HCT116 (cell line): Measurements from ENCODE around the gene QSOX1. TPM values are rescaled to one million over a fixed set of nuclear protein-coding genes. Genes with fewer than 3 reads are reported as not detected.

Experiments used
- ATAC-seq: fragments of 200-7000 bp; cut with Tn5 transposase; 2 replicates; pipeline ENCODE4 v1.9.1; 2020; ENCODE audit warnings: mild to moderate bottlenecking, moderate library complexity
- BruUV-seq: library from RNA; stranded (reverse); fragments of 400-500 nt; replicated peaks from 2 replicates; lab custom pipeline; 2021; lab: Mats Ljungman, UMichigan
- CTCF ChIA-PET: fragments of 300-600 bp; sonication (Branson Sonifier 250); formaldehyde crosslinking; loops from one replicate; lab custom pipeline; 2021; ENCODE audit warnings: antibody characterized with exemption; lab: Charles Lee
- POLR2A ChIA-PET: fragments of 300-600, 350-600 bp; sonication (Branson Sonifier 250); formaldehyde crosslinking; loops from one replicate; lab custom pipeline; 2021; ENCODE audit warnings: antibody characterized with exemption; lab: Charles Lee
- RAD21 ChIA-PET, 2 experiments: fragments of 300-600 bp; sonication (Branson Sonifier 250); formaldehyde crosslinking; loops; one replicate each; lab custom pipeline; 2023; ENCODE audit warnings: low total read pairs in 2 of 2; ENCODE audit not compliant: uncharacterized antibody in 2 of 2, unreplicated experiment in 2 of 2, low non-redundant PET in 1 of 2; lab: Charles Lee
- DNase-seq: peaks from one replicate; pipeline ENCODE4 v3.0.0-alpha.2; 2010; ENCODE audit warnings: low read depth, low spot score
- H2AFZ ChIP-seq: fragments of 200-600 bp; shearing (Covaris generic), sonication (generic); 2 replicates; pipeline ENCODE4 v1.6.1; 2017; ENCODE audit warnings: low read depth, mixed run types, mixed read lengths, antibody characterized with exemption, low read length; ENCODE audit not compliant: poor library complexity, severe bottlenecking
- H3K27ac ChIP-seq: 2 replicates; pipeline ENCODE4 v1.5.1; 2012; ENCODE audit warnings: low read depth, low read length
- H3K27me3 ChIP-seq: fragments of 200-600 bp; sonication (generic); 2 replicates; pipeline ENCODE4 v1.6.1; 2016; ENCODE audit warnings: mixed run types, low read length, mixed read lengths; ENCODE audit not compliant: insufficient read depth
- H3K36me3 ChIP-seq, 2 experiments: fragments of 200-500 bp in 1 of 2; fragments of 200-600 bp in 1 of 2; sonication (Bioruptor generic) in 1 of 2; sonication (generic) in 1 of 2; 2 replicates each; pipeline versions ENCODE4 v1.5.1 to v1.6.1; 2014 to 2016; ENCODE audit warnings: low read length in 2 of 2, inconsistent platforms in 1 of 2, mixed read lengths in 1 of 2, mixed run types in 1 of 2; ENCODE audit not compliant: insufficient read depth in 2 of 2, control insufficient read depth in 1 of 2
- H3K4me1 ChIP-seq, 2 experiments: fragments of 200-600 bp in 1 of 2; sonication (generic) in 1 of 2; 2 replicates each; pipeline versions ENCODE4 v1.5.1 to v1.6.1; 2012 to 2017; ENCODE audit warnings: low read length in 2 of 2, inconsistent platforms in 1 of 2, mild to moderate bottlenecking in 1 of 2, mixed read lengths in 1 of 2, mixed run types in 1 of 2, moderate library complexity in 1 of 2; ENCODE audit not compliant: insufficient read depth in 2 of 2, control insufficient read depth in 1 of 2
- H3K4me2 ChIP-seq: fragments of 200-600 bp; sonication (generic); 2 replicates; pipeline ENCODE4 v1.6.1; 2017; ENCODE audit warnings: mixed run types, low read length, mixed read lengths
- H3K4me3 ChIP-seq, 2 experiments: fragments of 200-600 bp in 1 of 2; sonication (generic) in 1 of 2; replicated peaks in 1 of 2; 2 replicates each; pipeline ENCODE4 v1.5.1; 2011 to 2016; ENCODE audit warnings: low read length in 2 of 2, control low read depth in 1 of 2, low read depth in 1 of 2, mild to moderate bottlenecking in 1 of 2, mixed read lengths in 1 of 2, mixed run types in 1 of 2
- H3K79me2 ChIP-seq: fragments of 200-600 bp; sonication (generic); 2 replicates; pipeline ENCODE4 v1.6.1; 2017; ENCODE audit warnings: mild to moderate bottlenecking, mixed run types, low read length, moderate library complexity, mixed read lengths; ENCODE audit not compliant: insufficient read depth
- H3K9ac ChIP-seq: fragments of 200-600 bp; sonication (generic); 2 replicates; pipeline ENCODE4 v1.6.1; 2016; ENCODE audit warnings: low read length, mixed read lengths
- H3K9me2 ChIP-seq: fragments of 200-600 bp; sonication (generic), shearing (Covaris generic); 2 replicates; pipeline ENCODE4 v1.6.1; 2017; ENCODE audit warnings: mixed run types, mild to moderate bottlenecking, moderate library complexity; ENCODE audit not compliant: insufficient read depth
- H3K9me3 ChIP-seq, 2 experiments: fragments of 200-500 bp in 1 of 2; fragments of 200-600 bp in 1 of 2; sonication (Bioruptor generic) in 1 of 2; sonication (generic) in 1 of 2; 2 replicates each; pipeline ENCODE4 v1.6.1; 2014 to 2017; ENCODE audit warnings: low read length in 2 of 2, mixed read lengths in 2 of 2, inconsistent platforms in 1 of 2, low read depth in 1 of 2, mild to moderate bottlenecking in 1 of 2, mixed run types in 1 of 2, moderate library complexity in 1 of 2; ENCODE audit not compliant: control insufficient read depth in 1 of 2, insufficient read depth in 1 of 2
- H4K20me1 ChIP-seq: fragments of 200-600 bp; sonication (generic), shearing (Covaris generic); 2 replicates; pipeline ENCODE4 v1.6.1; 2017; ENCODE audit warnings: mixed run types, mild to moderate bottlenecking, moderate library complexity; ENCODE audit not compliant: insufficient read depth
- ATF3 ChIP-seq: IDR thresholded peaks from 2 replicates; pipeline ENCODE4 v1.6.1; 2012
- CEBPB ChIP-seq: IDR thresholded peaks from 2 replicates; pipeline ENCODE4 v1.6.1; 2012; ENCODE audit warnings: low read depth
- ELF1 ChIP-seq: IDR thresholded peaks from 2 replicates; pipeline ENCODE4 v1.6.1; 2012; ENCODE audit warnings: low read depth, borderline replicate concordance
- FOSL1 ChIP-seq: IDR thresholded peaks from 2 replicates; pipeline ENCODE4 v1.6.1; 2012; ENCODE audit warnings: low read depth
- JUND ChIP-seq: IDR thresholded peaks from 2 replicates; pipeline ENCODE4 v1.6.1; 2012
- MAX ChIP-seq: IDR thresholded peaks from 2 replicates; pipeline ENCODE4 v1.6.1; 2012
- RAD21 ChIP-seq: IDR thresholded peaks from 2 replicates; pipeline ENCODE4 v1.6.1; 2012; ENCODE audit warnings: low read depth, mild to moderate bottlenecking
- SP1 ChIP-seq: IDR thresholded peaks from 2 replicates; pipeline ENCODE4 v1.6.1; 2012; ENCODE audit warnings: low read depth
- YY1 ChIP-seq: IDR thresholded peaks from 2 replicates; pipeline ENCODE4 v1.6.1; 2011; ENCODE audit warnings: low read length, low read depth, moderate library complexity, mild to moderate bottlenecking; ENCODE audit not compliant: insufficient replicate concordance; ENCODE audit errors: extremely low read depth
- ZNF274 ChIP-seq: fragments of 200-500 bp; sonication (Bioruptor generic); IDR thresholded peaks from 2 replicates; pipeline ENCODE4 v1.6.1; 2014; ENCODE audit warnings: mild to moderate bottlenecking, low read depth, low read length, inconsistent platforms
- intact Hi-C: fragments of 100-400 bp; cut with micrococcal nuclease; formaldehyde crosslinking; loops from 2 replicates; pipeline ENCODE4 v1.10.0; 2022
- total RNA-seq: library from RNA; stranded (reverse); gene quantifications from one replicate; pipeline ENCODE4 v1.2.1, GENCODE V29; 2021; ENCODE audit not compliant: unreplicated experiment
- TF ChIP-seq, protein P1 (sequence below), 3 experiments: fragments of 200-600 bp in 1 of 3; sonication (generic) in 1 of 3; IDR thresholded peaks in 2 of 3; conservative IDR thresholded peaks in 1 of 3; 2 replicates each; pipeline ENCODE4 v1.5.1; 2012 to 2017; ENCODE audit warnings: low read depth in 2 of 3, low read length in 2 of 3, antibody characterized with exemption in 1 of 3, borderline replicate concordance in 1 of 3, control low read depth in 1 of 3, mild to moderate bottlenecking in 1 of 3, mixed read lengths in 1 of 3, mixed run types in 1 of 3, moderate library complexity in 1 of 3; ENCODE audit not compliant: insufficient read depth in 1 of 3

The QSOX1 gene
- total RNA-seq, 1 experiment from 2014 or later, result 89.2 TPM

DNA sequence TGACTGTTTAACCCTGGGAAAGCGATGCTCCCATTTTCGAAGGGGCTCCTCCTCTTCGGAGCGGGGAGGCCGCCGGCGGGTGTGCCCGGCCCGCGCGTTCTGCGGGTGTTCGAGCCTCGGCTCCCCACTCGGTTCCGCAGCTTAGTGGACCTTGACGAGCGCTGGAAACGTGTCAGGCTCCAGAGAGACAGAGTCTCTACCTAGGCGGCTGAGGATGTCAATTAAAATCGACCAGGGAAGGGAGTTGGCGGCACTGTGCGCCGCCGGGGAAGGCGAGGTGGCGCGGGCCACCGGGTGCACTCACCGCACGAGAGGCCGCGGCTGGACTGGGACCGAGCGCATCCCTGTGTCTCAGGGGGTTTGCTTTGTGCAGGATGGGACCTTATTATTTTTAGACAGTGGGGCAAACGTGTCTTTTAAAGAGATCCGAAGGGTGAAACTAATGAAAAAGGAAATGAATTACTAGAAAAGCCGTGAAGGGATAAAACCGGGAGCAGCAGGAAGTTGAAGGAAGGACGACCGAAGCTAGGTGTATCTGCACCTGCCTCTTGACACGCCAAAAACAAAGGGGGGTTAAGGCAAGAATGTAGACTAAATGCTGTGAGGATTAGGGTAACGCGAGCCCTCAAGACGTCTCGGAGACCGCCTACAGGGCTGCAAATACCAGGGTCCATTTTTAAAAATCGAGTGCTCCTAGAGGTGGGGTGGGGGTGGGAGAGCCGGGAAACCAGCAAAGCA is 81.0 kb downstream of the QSOX1 start:
- intact Hi-C loops, result no loop called here
- no peak overlapping the region for H3K27ac ChIP-seq
- DNase-seq, result no peak
- no peaks in the 10 kb centered on the region for H3K9me3 ChIP-seq
- H4K20me1 ChIP-seq, result no peaks in the 10 kb centered on the region
- H3K4me2 ChIP-seq, result no peak overlapping the region
- peaks cover 8% of the 10 kb centered on the region; the same call in 1 of the 2 replicates for H3K27me3 ChIP-seq
- H3K4me3 ChIP-seq, result no peak overlapping the region
- CTCF ChIA-PET, result no interaction called here
- RAD21 ChIA-PET, result no interaction called here
- TF ChIP-seq ATF3 (no peak), YY1 (no peak), MAX (no peak), CEBPB (no peak), FOSL1 (no peak), ZNF274 (no peak), JUND (no peak)
- TF ChIP-seq, all 23 proteins: peak for 0
- no peaks in the 10 kb centered on the region for H3K36me3 ChIP-seq
- no peak for ATAC-seq
- H3K9me2 ChIP-seq, result no peaks in the 10 kb centered on the region
- H3K79me2 ChIP-seq, result no peaks in the 10 kb centered on the region
- POLR2A ChIA-PET, result no interaction called here
- no peak overlapping the region for H2AFZ ChIP-seq
- BruUV-seq, result no TSS peak
- no peak overlapping the region for H3K9ac ChIP-seq
- peaks cover 5 to 17% of the 10 kb centered on the region in 2 experiments; a peak in 3 of 4 replicates for H3K4me1 ChIP-seq

- H3K4me2 ChIP-seq, result no peak overlapping the region
- H3K79me2 ChIP-seq, result no peaks in the 10 kb centered on the region
- ChIA-PET POLR2A (no interaction called here), RAD21 (no interaction called here), CTCF (no interaction called here)
- intact Hi-C loops, result no loop called here
- TF ChIP-seq SP1 (no peak), FOSL1 (no peak), ELF1 (no peak), RAD21 (no peak), JUND (no peak), YY1 (no peak)
- TF ChIP-seq, protein P1, sequence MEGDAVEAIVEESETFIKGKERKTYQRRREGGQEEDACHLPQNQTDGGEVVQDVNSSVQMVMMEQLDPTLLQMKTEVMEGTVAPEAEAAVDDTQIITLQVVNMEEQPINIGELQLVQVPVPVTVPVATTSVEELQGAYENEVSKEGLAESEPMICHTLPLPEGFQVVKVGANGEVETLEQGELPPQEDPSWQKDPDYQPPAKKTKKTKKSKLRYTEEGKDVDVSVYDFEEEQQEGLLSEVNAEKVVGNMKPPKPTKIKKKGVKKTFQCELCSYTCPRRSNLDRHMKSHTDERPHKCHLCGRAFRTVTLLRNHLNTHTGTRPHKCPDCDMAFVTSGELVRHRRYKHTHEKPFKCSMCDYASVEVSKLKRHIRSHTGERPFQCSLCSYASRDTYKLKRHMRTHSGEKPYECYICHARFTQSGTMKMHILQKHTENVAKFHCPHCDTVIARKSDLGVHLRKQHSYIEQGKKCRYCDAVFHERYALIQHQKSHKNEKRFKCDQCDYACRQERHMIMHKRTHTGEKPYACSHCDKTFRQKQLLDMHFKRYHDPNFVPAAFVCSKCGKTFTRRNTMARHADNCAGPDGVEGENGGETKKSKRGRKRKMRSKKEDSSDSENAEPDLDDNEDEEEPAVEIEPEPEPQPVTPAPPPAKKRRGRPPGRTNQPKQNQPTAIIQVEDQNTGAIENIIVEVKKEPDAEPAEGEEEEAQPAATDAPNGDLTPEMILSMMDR (IDR thresholded peaks at IDR 0.05 in 2 of 3, conservative IDR thresholded peaks at IDR 0.05 in 1 of 3; ENCODE audit: borderline replicate concordance in 1 of 3, insufficient read depth in 1 of 3, low read depth in 2 of 3, low read length in 2 of 3), result no peak
- H3K36me3 ChIP-seq, result no peaks in the 10 kb centered on the region
- H3K27me3 ChIP-seq, result peaks cover 15% of the 10 kb centered on the region; the same call in 1 of the 2 replicates
- no peaks in the 10 kb centered on the region for H3K9me2 ChIP-seq
- H3K4me3 ChIP-seq, result no peak overlapping the region
- no peak overlapping the region for H3K9ac ChIP-seq
- H3K27ac ChIP-seq, result no peak overlapping the region
- no peak for ATAC-seq
- no peaks in the 10 kb centered on the region for H3K9me3 ChIP-seq
- H2AFZ ChIP-seq, result no peak overlapping the region
- BruUV-seq, result no TSS peak
- no peak for DNase-seq
- H4K20me1 ChIP-seq, result no peaks in the 10 kb centered on the region
- H3K4me1 ChIP-seq, result peaks cover 3 to 5% of the 10 kb centered on the region in 2 experiments; a peak in 3 of 4 replicates
These were observed 82.2 kb downstream of the QSOX1 start for GRCh38 chr1:180236698-180237509.
